Osteoblast (primary cell): Measurements from ENCODE around the gene NRP2. TPM values are rescaled to one million over a fixed set of nuclear protein-coding genes. Genes with fewer than 3 reads are reported as not detected.
A peak's percentile ranks its signal among the peaks of the same experiment; 100 is the strongest.

Experiments
- DNase-seq: peaks from one replicate; pipeline ENCODE4 v3.0.0; 2011; ENCODE audit warnings: low spot score, mixed read lengths; ENCODE audit not compliant: insufficient read length; ENCODE audit errors: missing footprints
- H2AFZ ChIP-seq: 2 replicates; pipeline ENCODE4 v1.6.0; 2011; ENCODE audit warnings: mild to moderate bottlenecking, low read length
- H3K27ac ChIP-seq: 2 replicates; pipeline ENCODE4 v1.5.1; 2011; ENCODE audit warnings: mild to moderate bottlenecking, low read depth, low read length, moderate library complexity
- H3K27me3 ChIP-seq: 2 replicates; pipeline ENCODE4 v1.6.0; 2012; ENCODE audit warnings: mild to moderate bottlenecking, control low read depth, inconsistent platforms, low read length, moderate library complexity; ENCODE audit not compliant: insufficient read depth
- H3K36me3 ChIP-seq: 2 replicates; pipeline ENCODE4 v1.5.1; 2011; ENCODE audit warnings: mild to moderate bottlenecking, low read length, control low read depth, moderate library complexity; ENCODE audit not compliant: insufficient read depth
- H3K4me1 ChIP-seq: 2 replicates; pipeline ENCODE4 v1.5.1; 2011; ENCODE audit warnings: mild to moderate bottlenecking, low read length, control low read depth, moderate library complexity; ENCODE audit not compliant: insufficient read depth
- H3K4me2 ChIP-seq: 2 replicates; pipeline ENCODE4 v1.6.0; 2011; ENCODE audit warnings: mild to moderate bottlenecking, low read length; ENCODE audit not compliant: insufficient read depth
- H3K4me3 ChIP-seq: fragments of 200-600 bp; sonication (generic); 3 replicates; pipeline ENCODE4 v1.5.1; 2012; ENCODE audit warnings: mild to moderate bottlenecking, low read length, inconsistent platforms; ENCODE audit not compliant: insufficient read depth
- H3K79me2 ChIP-seq: 2 replicates; pipeline ENCODE4 v1.6.0; 2012; ENCODE audit warnings: mild to moderate bottlenecking, low read length, control low read depth, inconsistent platforms; ENCODE audit not compliant: insufficient read depth
- H3K9me3 ChIP-seq: 2 replicates; pipeline ENCODE4 v1.5.1; 2011; ENCODE audit warnings: low read depth, low read length, control low read depth
- H4K20me1 ChIP-seq: 2 replicates; pipeline ENCODE4 v1.6.0; 2012; ENCODE audit warnings: mild to moderate bottlenecking, low read length, control low read depth; ENCODE audit not compliant: insufficient read depth
- total RNA-seq: library from RNA; depleted of rRNA; stranded (reverse); fragments of >200 nt; gene quantifications from 2 replicates; pipeline ENCODE4 v1.2.3, GENCODE V29; 2012
- TF ChIP-seq, protein P1 (sequence below): IDR thresholded peaks from 2 replicates; pipeline ENCODE4 v1.5.1; 2011; ENCODE audit warnings: mild to moderate bottlenecking, low read depth, low read length, moderate library complexity; ENCODE audit errors: extremely low read depth

Gene NRP2
- total RNA-seq, 1 donor, result 183 TPM

- Histone ChIP-seq H3K4me1 (peaks cover 6% of the 10 kb centered on the region), H3K4me2 (no peak overlapping the region), H3K79me2 (no peaks in the 10 kb centered on the region), H3K9me3 (no peaks in the 10 kb centered on the region), H3K36me3 (peaks cover 20% of the 10 kb centered on the region), H3K27me3 (no peaks in the 10 kb centered on the region), H2AFZ (no peak overlapping the region), H4K20me1 (no peaks in the 10 kb centered on the region), H3K27ac (no peak overlapping the region), H3K4me3 (no peak overlapping the region)
- TF ChIP-seq, protein P1, sequence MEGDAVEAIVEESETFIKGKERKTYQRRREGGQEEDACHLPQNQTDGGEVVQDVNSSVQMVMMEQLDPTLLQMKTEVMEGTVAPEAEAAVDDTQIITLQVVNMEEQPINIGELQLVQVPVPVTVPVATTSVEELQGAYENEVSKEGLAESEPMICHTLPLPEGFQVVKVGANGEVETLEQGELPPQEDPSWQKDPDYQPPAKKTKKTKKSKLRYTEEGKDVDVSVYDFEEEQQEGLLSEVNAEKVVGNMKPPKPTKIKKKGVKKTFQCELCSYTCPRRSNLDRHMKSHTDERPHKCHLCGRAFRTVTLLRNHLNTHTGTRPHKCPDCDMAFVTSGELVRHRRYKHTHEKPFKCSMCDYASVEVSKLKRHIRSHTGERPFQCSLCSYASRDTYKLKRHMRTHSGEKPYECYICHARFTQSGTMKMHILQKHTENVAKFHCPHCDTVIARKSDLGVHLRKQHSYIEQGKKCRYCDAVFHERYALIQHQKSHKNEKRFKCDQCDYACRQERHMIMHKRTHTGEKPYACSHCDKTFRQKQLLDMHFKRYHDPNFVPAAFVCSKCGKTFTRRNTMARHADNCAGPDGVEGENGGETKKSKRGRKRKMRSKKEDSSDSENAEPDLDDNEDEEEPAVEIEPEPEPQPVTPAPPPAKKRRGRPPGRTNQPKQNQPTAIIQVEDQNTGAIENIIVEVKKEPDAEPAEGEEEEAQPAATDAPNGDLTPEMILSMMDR, result peak; percentile 67
- DNase-seq, result no peak
Measured at GRCh38 chr2:205776139-205776538, 93.8 kb downstream of the NRP2 start.

DNA sequence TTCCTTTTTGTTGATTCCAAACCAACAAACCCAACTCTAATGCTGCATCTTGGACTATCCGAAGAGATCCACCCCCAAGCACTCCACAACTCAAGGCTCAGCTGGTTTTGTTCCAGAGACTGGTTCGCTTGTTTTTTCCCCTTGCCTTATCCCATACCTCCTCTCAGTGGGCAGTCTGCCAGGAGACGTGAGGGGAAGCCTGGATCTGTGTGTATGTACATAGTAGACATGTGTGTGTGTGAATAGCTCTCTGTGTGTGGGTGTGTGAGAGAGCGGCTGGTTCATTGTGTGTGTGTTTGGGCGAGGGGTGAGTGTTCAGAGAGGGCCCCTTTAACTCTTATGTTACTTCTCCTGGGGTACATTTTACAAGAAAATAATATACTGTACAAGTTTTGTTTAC, 94.4 kb downstream of the NRP2 start:
- no peak for DNase-seq
- Histone ChIP-seq H3K79me2 (no peaks in the 10 kb centered on the region), H3K27ac (no peak overlapping the region), H3K27me3 (no peaks in the 10 kb centered on the region), H3K4me2 (no peak overlapping the region), H3K9me3 (no peaks in the 10 kb centered on the region), H2AFZ (no peak overlapping the region), H4K20me1 (no peaks in the 10 kb centered on the region), H3K4me3 (no peak overlapping the region), H3K36me3 (peaks cover 15% of the 10 kb centered on the region), H3K4me1 (peaks cover 6% of the 10 kb centered on the region)
- TF ChIP-seq, protein P1, result no peak

- H3K4me2 ChIP-seq, result no peak overlapping the region
- TF ChIP-seq, protein P1, result no peak
- no peaks in the 10 kb centered on the region for H3K9me3 ChIP-seq
- no peak overlapping the region for H3K4me3 ChIP-seq
- H4K20me1 ChIP-seq, result no peaks in the 10 kb centered on the region
- H3K79me2 ChIP-seq, result no peaks in the 10 kb centered on the region
- no peak for DNase-seq
- H2AFZ ChIP-seq, result no peak overlapping the region
- no peak overlapping the region for H3K27ac ChIP-seq
- peaks cover 11% of the 10 kb centered on the region for H3K36me3 ChIP-seq
- peaks cover 6% of the 10 kb centered on the region for H3K4me1 ChIP-seq
- no peaks in the 10 kb centered on the region for H3K27me3 ChIP-seq
Measured at GRCh38 chr2:205778356-205778755, 96.1 kb downstream of the NRP2 start.

DNA sequence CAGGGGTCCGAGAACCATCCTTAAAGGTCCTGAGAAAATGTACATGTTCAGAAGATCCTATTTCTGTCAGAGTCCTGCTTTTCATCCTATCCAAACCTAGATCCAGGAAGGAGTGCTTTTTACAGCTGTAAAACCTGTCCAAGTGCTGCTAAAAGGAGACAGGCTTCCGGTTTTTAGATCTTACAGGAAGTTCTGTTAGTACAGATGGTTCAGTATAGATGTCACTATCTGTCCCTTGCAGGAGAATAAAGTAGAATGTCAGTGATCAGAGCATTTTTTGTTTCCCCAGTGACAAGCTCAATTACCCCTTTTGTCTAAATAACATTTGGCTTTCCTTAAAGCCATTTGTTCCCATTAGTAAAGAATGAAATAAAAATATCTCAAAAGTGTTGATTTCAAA, 98.3 kb downstream of the NRP2 start:
- H3K27me3 ChIP-seq, result no peaks in the 10 kb centered on the region
- no peak overlapping the region for H3K27ac ChIP-seq
- H3K79me2 ChIP-seq, result no peaks in the 10 kb centered on the region
- peaks cover 11% of the 10 kb centered on the region for H3K36me3 ChIP-seq
- no peaks in the 10 kb centered on the region for H4K20me1 ChIP-seq
- DNase-seq, result no peak
- peaks cover 6% of the 10 kb centered on the region for H3K4me1 ChIP-seq
- TF ChIP-seq, protein P1, result no peak
- no peak overlapping the region for H2AFZ ChIP-seq
- H3K4me3 ChIP-seq, result no peak overlapping the region
- H3K9me3 ChIP-seq, result no peaks in the 10 kb centered on the region
- no peak overlapping the region for H3K4me2 ChIP-seq
